Pancreas (tissue), 10 donors: ENCODE measurements around the gene NPPB. TPM values are rescaled to one million over a fixed set of nuclear protein-coding genes. Genes with fewer than 3 reads are reported as not detected.

Experiments used
- ATAC-seq, 4 donors: fragments of 200-7000 bp; cut with Tn5 transposase; one replicate each; pipeline versions ENCODE4 v1.8.0 to v1.9.1; 2020; ENCODE audit warnings: mild to moderate bottlenecking in 4 of 4, moderate library complexity in 4 of 4
- DNase-seq, 6 donors: peaks; one replicate each; pipeline ENCODE4 v3.0.0-alpha.2; 2020
- FAIRE-seq: peaks from 2 replicates; lab custom pipeline; 2012; peaks lifted over from hg19 to GRCh38; lab: Jason Lieb, UNC
- H3K27ac ChIP-seq, 4 donors: fragments of 200-600 bp; sonication (generic); 1 replicate in 3 of 4; 2 replicates in 1 of 4; pipeline versions ENCODE4 v1.5.0 to v1.8.0; 2020
- H3K27me3 ChIP-seq, 4 donors: fragments of 200-600 bp; one replicate each; pipeline ENCODE4 v1.8.0; 2021
- H3K36me3 ChIP-seq, 3 donors: fragments of 200-600 bp; sonication (generic) in 1 of 3; one replicate each; pipeline versions ENCODE4 v1.5.0 to v1.8.0; 2020 to 2021
- H3K4me1 ChIP-seq, 3 donors: fragments of 200-600 bp; one replicate each; pipeline ENCODE4 v1.8.0; 2021
- H3K4me3 ChIP-seq, 4 donors: fragments of 200-600 bp; sonication (generic) in 2 of 4; one replicate each; pipeline versions ENCODE4 v1.5.0 to v1.8.0; 2020 to 2021
- H3K9me3 ChIP-seq, 4 donors: fragments of 200-600 bp; one replicate each; pipeline ENCODE4 v1.8.0; 2021
- WGBS, 2 donors: extraction: QIAGEN DNeasy Blood & Tissue Kit; methylation state at CpG; one replicate each; pipeline ENCODE4 v1.1.7; 2013; 5-methylcytosine and 5-hydroxymethylcytosine counted together
- intact Hi-C, 3 donors: fragments of 100-400 bp; cut with DNase I; formaldehyde crosslinking; loops; one replicate each; pipeline versions ENCODE4 v1.11.1 to v1.14.2; 2022
- polyA plus RNA-seq, 2 donors: library from polyadenylated mRNA; stranded (reverse); fragments of 200-250 nt; gene quantifications; one replicate each; pipeline ENCODE4 v1.2.3, GENCODE V29; 2013
- total RNA-seq, 6 donors: library from RNA; stranded (reverse); fragmentation: NEBNext Ultra II Directional in 4 of 6; extraction: Animal tissue kit (Norgen Biotek cat#: 25700) in 4 of 6; gene quantifications; one replicate each; pipeline versions ENCODE4 v1.2.1 to v1.2.4, GENCODE V29; 2021 to 2023
- TF ChIP-seq, protein P1 (sequence below), 4 donors: fragments of 200-600 bp; sonication (generic) in 3 of 4; IDR thresholded peaks; one replicate each; pipeline versions ENCODE4 v1.5.0 to v1.8.0; 2021; ENCODE audit warnings: antibody characterized with exemption in 4 of 4
- donor health status: healthy with polysubstance abuse.
- donor health status: DM: no; HTN: no; CAD: no; lungs with moderate emphysema.
- donor health status: DM: no; HTN: no; CAD: no.
- donor health status: control.
- donor health status: control.
- donor health status: Bipolar disorder and iron deficiency.
- donor health status: DM: yes; HTN: yes; CAD: no.
- donor health status: DM: no; HTN: no; CAD: no.
- donor health status: DM: no; HTN: no; CAD: no.
- donor health status: DM: yes; HTN: yes; CAD: no.

The NPPB gene
- total and polyA plus RNA-seq, 8 donors: 0.28 to 1.6 (median 0.95) TPM; not detected in 3

DNA sequence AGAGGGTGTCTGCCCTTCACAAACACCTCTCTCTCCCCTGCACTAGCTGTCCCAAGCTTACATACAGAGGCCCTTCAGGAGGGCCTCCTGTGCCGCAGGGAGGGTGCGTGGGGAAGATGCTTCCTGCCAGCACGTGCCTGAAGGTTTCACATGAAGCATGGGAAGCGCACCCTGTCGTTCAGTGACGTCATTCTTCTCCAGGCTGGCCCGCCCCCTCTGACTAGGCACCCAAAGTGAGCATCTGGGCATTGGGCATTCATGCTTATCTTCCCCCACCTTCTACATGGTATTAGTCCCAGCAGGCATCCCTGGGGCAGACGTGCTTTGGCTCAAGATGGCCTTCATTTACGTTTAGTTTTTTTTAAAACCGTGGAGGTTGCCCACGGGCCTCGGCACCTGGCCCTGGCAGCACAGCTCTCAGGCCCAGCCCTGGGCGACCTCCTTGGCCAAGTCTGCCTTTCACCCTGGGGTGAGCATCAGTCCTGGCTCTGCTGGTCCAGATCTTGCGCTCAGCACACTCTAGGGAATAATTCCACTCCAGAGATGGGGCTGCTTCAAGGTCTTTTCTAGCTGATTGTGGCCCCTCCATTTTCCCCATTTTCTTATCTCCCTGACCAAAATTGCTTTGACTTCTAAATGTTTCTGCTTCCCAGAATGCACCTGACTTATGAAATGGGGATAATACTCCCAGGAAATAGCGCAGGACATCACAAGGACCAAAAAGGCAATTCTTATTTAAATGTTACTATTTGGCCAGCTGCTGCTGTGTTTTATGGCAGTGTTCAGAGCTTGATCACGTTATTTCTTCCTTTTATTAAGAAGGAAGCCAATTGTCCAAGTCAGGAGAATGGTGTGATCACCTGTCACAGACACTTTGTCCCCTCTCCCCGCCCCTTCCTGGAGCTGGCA is 17.2 kb downstream of the NPPB start:
- Histone ChIP-seq H3K4me3 (no peak overlapping the region), H3K27me3 (no peaks in the 10 kb centered on the region), H3K36me3 (peaks cover 8 to 58% (median 18%) of the 10 kb centered on the region in 3 donors), H3K27ac (no peak overlapping the region), H3K4me1 (no peaks in the 10 kb centered on the region), H3K9me3 (no peaks in the 10 kb centered on the region)
- no peak for DNase-seq
- TF ChIP-seq, protein P1, sequence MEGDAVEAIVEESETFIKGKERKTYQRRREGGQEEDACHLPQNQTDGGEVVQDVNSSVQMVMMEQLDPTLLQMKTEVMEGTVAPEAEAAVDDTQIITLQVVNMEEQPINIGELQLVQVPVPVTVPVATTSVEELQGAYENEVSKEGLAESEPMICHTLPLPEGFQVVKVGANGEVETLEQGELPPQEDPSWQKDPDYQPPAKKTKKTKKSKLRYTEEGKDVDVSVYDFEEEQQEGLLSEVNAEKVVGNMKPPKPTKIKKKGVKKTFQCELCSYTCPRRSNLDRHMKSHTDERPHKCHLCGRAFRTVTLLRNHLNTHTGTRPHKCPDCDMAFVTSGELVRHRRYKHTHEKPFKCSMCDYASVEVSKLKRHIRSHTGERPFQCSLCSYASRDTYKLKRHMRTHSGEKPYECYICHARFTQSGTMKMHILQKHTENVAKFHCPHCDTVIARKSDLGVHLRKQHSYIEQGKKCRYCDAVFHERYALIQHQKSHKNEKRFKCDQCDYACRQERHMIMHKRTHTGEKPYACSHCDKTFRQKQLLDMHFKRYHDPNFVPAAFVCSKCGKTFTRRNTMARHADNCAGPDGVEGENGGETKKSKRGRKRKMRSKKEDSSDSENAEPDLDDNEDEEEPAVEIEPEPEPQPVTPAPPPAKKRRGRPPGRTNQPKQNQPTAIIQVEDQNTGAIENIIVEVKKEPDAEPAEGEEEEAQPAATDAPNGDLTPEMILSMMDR (IDR thresholded peaks at IDR 0.05): no peak
- ATAC-seq: no peak
- intact Hi-C loops: loop anchor here in 2 of 3 donors (5.0 to 10.0 kb wide), 2 partner anchors 51 to 53 kb away; no protein-coding TSS in a partner anchor
- FAIRE-seq: no peak
- 82 to 84% methylated on average over 17 of the region's 17 CpGs for WGBS, 2 donors

DNA sequence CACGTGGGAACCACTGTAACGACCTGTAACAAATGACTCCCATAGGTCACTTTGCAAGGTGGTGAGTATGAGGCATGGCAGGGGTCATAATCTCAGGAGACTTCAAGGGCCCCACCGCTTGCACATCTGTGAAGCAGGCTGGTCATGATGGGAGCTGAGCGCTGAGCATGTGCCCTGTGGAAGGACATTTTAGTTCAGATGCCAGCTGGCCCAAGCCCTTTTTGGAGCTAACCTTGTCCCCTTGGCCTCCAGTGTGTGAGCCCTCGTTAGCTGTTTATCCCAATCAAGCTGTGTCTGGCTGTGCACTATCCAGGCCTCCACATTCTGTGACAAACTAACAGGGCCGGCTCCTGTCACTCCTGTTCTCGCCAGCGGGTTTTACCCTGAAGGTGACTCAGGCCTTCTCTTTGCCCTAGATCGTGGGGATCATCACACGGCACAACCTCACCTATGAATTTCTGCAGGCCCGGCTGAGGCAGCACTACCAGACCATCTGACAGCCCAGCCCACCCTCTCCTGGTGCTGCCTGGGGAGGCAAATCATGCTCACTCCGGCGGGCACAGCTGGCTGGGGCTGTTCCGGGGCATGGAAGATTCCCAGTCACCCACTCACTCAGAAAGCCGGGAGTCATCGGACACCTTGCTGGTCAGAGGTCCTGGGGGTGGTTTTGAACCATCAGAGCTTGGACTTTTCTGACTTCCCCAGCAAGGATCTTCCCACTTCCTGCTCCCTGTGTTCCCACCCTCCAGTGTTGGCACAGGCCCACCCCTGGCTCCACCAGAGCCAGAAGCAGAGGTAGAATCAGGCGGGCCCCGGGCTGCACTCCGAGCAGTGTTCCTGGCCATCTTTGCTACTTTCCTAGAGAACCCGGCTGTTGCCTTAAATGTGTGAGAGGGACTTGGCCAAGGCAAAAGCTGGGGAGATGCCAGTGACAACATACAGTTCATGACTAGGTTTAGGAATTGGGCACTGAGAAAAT is 18.7 kb downstream of the NPPB start:
- ATAC-seq (no peak), DNase-seq (no peak), FAIRE-seq (no peak)
- Histone ChIP-seq H3K4me1 (no peaks in the 10 kb centered on the region), H3K27ac (no peak overlapping the region), H3K27me3 (no peaks in the 10 kb centered on the region), H3K36me3 (peaks cover 8 to 72% (median 25%) of the 10 kb centered on the region in 3 donors), H3K9me3 (no peaks in the 10 kb centered on the region), H3K4me3 (no peak overlapping the region)
- intact Hi-C loops: loop anchor here (5.0 to 10.0 kb wide), 5 partner anchors 52 to 145 kb away; partner anchors contain the start of gene MFN2 (in 1 of the 3)
- 93% methylated on average over 20 of the region's 20 CpGs for WGBS, 2 donors
- TF ChIP-seq, protein P1 (IDR thresholded peaks at IDR 0.05): no peak

DNA sequence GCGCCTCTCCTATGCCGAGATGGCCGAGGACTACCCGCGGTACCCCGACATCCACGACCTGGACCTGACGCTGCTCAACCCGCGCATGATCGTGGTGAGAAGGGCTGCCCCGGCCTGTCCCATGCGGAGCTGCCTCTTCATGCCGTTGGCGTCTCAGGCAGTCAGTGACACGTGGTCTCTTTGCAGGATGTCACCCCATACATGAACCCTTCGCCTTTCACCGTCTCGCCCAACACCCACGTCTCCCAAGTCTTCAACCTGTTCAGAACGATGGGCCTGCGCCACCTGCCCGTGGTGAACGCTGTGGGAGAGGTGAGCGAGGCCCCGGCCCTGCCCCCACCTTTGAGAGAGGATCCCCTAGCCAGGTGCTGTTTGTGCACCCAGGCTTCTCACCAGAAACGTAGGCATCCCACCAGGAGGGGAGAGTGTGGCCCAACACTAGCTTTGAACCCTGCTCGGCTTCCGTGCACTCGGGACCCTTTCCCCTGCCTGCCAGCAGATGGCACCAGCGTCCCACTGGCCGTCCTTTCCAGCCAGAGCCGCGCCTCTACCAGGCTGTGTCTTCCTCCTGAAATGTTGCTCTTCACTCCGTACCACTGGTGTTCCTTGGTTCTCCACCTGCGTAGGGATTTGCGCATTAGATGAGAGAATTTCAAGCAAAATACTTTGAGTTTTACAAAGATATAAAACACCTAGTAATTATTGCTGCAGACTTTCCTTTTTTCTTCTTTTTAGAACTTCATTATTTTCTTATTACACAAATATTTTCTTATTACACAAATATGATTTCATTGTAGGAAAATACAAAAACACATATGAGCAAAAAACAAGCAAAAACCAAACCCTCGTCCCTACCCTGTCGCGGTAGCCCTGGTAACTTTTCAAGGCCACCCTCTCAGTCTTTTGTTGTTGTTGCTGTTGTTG is 20.1 kb downstream of the NPPB start:
- H3K27me3 ChIP-seq: no peaks in the 10 kb centered on the region
- 56 to 62% methylated on average over 40 of the region's 40 CpGs for WGBS, 2 donors
- no peaks in the 10 kb centered on the region for H3K4me1 ChIP-seq
- H3K27ac ChIP-seq: no peak overlapping the region
- DNase-seq (peak; percentile 35 to 90 (median 72)), FAIRE-seq (no peak), ATAC-seq (peak; percentile 87 to 96 (median 92))
- peaks cover 8 to 79% (median 30%) of the 10 kb centered on the region in 3 donors for H3K36me3 ChIP-seq
- intact Hi-C loops: loop anchor here in 2 of 3 donors (5.0 to 10.0 kb wide), 3 partner anchors 59 to 146 kb away; partner anchors contain the start of gene MFN2 (in 1 of the 2)
- TF ChIP-seq, protein P1 (IDR thresholded peaks at IDR 0.05): peak; percentile 79 to 93 (median 92)
- H3K9me3 ChIP-seq: no peaks in the 10 kb centered on the region
- no peak overlapping the region for H3K4me3 ChIP-seq

DNA sequence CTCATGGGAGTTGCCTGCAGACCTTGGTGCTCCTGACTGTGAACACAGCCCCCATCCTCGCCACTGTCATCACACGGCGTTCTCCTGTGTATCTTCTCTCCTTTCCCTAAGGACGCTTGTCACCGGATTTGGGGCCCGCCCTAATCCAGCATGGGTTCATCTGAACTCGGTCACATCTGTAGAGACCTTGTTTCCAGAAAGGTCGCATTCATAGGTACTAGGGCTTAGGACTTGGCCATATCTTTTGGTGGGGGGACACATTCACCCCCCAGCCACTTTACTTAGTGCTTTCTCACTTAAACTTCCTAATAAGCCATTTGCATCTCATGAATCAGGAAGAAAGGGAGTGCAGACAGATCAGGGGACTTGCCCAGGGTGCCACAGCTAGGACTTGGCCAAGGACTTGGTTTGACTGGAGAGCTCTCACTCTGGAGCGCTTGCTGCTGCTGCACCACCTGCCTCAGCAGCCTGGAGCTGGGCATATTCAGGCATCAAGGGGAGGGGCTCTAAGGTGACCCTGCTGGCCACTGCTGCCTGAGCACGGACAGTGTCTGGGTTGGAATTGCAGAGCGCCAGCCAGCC is 20.9 kb downstream of the NPPB start:
- Histone ChIP-seq H3K27ac (no peak overlapping the region), H3K27me3 (no peaks in the 10 kb centered on the region), H3K4me3 (no peak overlapping the region), H3K36me3 (peaks cover 8 to 81% (median 33%) of the 10 kb centered on the region in 3 donors), H3K9me3 (no peaks in the 10 kb centered on the region), H3K4me1 (no peaks in the 10 kb centered on the region)
- ATAC-seq: peak; percentile 3 to 20 (median 12)
- DNase-seq: no peak
- intact Hi-C loops: loop anchor here in 2 of 3 donors (5.0 to 10.0 kb wide), 3 partner anchors 59 to 147 kb away; partner anchors contain the start of gene MFN2 (in 1 of the 2)
- 88 to 89% methylated on average over 11 of the region's 11 CpGs for WGBS, 2 donors
- TF ChIP-seq, protein P1 (IDR thresholded peaks at IDR 0.05): no peak
- no peak for FAIRE-seq
